ENCODE measurements around the gene GPR17. TPM values are rescaled to one million over a fixed set of nuclear protein-coding genes. Genes with fewer than 3 reads are reported as not detected.
A peak's percentile ranks its signal among the peaks of the same experiment; 100 is the strongest.

GPR17 gene
- total and polyA plus RNA-seq, 2 donors (not counting 1 experiment from before 2014, with no cell fraction given), result not detected

DNA sequence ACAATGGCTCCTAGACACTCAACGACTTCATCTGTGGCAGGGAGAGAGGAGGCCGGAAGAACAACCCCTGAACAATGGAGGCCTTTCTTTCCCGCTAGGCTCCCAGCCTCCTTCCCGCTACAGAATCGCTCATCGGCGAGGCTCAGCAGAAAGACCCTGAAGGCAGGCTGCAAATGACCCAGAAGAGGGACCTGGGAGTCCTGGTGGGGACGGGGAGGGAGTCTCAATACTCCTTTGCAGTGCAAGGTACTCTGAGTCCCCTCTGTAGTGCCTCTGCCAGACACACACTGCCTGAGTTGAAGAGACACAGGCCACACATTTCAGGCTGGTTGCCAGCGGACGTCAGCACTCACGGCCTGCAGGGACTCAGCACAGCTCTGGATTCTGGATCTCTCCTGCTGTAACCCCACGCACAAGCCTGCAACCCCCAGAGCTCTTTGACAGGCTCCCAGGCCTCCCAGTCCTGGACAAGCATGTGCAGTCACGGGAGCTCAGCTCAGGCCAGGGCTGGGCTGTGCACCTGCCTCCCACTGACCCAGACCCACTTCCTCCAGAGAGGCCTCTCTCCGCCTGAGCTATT, 6.1 kb downstream of the GPR17 start:
- no peak overlapping the region for H3K9ac ChIP-seq (ENCODE audit: insufficient read depth, low read length)
- no peak overlapping the region for H3K4me2 ChIP-seq (ENCODE audit: extremely low read depth, insufficient read depth, low read length)
- H3K27me3 ChIP-seq (ENCODE audit: control insufficient read depth, insufficient read depth, low read length), result no peaks in the 10 kb centered on the region
- DNase-seq (ENCODE audit: low read depth in 2 of 2), result no peak
- H2AFZ ChIP-seq (ENCODE audit: low read length), result no peak overlapping the region
- H3K79me2 ChIP-seq (ENCODE audit: control insufficient read depth, insufficient read depth, low read length), result no peaks in the 10 kb centered on the region
- H4K20me1 ChIP-seq (ENCODE audit: control insufficient read depth, extremely low read depth, insufficient read depth, low read length), result no peaks in the 10 kb centered on the region
- no peak overlapping the region for H3K27ac ChIP-seq (ENCODE audit: insufficient read depth, low read length)
- no peaks in the 10 kb centered on the region for H3K9me3 ChIP-seq (ENCODE audit: control insufficient read depth, insufficient read depth, low read depth, low read length)
- H3K36me3 ChIP-seq (ENCODE audit: control insufficient read depth, insufficient read depth, low read length), result no peaks in the 10 kb centered on the region
- H3K4me1 ChIP-seq (ENCODE audit: control insufficient read depth, extremely low read depth, insufficient read depth, low read length), result peaks cover 3% of the 10 kb centered on the region
- H3K4me3 ChIP-seq (replicated peaks in 1 of 4; ENCODE audit: control extremely low read depth in 1 of 4, insufficient read depth in 1 of 4, low read depth in 3 of 4, low read length in 4 of 4), result no peak overlapping the region
- TF ChIP-seq EZH2 (IDR thresholded peaks at IDR 0.05; ENCODE audit: low read length, missing control alignments), result no peak
- TF ChIP-seq, protein P1, sequence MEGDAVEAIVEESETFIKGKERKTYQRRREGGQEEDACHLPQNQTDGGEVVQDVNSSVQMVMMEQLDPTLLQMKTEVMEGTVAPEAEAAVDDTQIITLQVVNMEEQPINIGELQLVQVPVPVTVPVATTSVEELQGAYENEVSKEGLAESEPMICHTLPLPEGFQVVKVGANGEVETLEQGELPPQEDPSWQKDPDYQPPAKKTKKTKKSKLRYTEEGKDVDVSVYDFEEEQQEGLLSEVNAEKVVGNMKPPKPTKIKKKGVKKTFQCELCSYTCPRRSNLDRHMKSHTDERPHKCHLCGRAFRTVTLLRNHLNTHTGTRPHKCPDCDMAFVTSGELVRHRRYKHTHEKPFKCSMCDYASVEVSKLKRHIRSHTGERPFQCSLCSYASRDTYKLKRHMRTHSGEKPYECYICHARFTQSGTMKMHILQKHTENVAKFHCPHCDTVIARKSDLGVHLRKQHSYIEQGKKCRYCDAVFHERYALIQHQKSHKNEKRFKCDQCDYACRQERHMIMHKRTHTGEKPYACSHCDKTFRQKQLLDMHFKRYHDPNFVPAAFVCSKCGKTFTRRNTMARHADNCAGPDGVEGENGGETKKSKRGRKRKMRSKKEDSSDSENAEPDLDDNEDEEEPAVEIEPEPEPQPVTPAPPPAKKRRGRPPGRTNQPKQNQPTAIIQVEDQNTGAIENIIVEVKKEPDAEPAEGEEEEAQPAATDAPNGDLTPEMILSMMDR (conservative IDR thresholded peaks at IDR 0.05 in 1 of 2, IDR thresholded peaks at IDR 0.05 in 1 of 2; ENCODE audit: low read depth in 1 of 2, low read length in 2 of 2), result no peak

DNA sequence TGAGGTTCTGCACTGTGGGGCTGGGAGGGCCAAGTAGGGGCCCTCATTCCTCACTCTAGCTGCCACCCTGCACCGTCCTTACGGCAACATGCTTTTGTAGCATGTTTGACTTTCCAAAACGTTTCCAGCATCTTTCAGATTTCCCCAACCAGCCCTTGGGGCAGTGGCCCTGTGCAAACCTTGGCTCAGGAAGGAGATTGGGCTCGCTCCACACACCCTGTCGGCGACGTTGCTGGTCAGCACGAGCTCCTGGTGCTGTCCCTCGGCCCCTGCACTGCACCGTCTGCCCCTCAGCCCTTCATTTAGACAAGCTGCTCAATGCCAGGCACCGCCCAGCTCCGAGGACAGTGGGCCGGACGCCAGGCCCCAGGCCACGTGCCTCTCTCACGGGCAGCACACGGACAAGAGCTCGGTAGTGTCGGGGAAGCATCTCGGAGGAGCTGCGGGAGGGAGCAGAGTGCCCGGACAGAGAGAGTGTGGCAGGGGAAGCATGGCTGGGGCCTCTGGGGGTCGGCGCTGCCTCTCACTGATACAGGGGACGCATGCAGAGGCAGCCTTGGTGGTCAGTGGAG, 6.9 kb downstream of the GPR17 start:
- TF ChIP-seq, protein P1 (conservative IDR thresholded peaks at IDR 0.05 in 1 of 2, IDR thresholded peaks at IDR 0.05 in 1 of 2; ENCODE audit: low read depth in 1 of 2, low read length in 2 of 2), result no peak
- TF ChIP-seq EZH2 (IDR thresholded peaks at IDR 0.05; ENCODE audit: low read length, missing control alignments), result no peak
- no peaks in the 10 kb centered on the region for H3K79me2 ChIP-seq (ENCODE audit: control insufficient read depth, insufficient read depth, low read length)

DNA sequence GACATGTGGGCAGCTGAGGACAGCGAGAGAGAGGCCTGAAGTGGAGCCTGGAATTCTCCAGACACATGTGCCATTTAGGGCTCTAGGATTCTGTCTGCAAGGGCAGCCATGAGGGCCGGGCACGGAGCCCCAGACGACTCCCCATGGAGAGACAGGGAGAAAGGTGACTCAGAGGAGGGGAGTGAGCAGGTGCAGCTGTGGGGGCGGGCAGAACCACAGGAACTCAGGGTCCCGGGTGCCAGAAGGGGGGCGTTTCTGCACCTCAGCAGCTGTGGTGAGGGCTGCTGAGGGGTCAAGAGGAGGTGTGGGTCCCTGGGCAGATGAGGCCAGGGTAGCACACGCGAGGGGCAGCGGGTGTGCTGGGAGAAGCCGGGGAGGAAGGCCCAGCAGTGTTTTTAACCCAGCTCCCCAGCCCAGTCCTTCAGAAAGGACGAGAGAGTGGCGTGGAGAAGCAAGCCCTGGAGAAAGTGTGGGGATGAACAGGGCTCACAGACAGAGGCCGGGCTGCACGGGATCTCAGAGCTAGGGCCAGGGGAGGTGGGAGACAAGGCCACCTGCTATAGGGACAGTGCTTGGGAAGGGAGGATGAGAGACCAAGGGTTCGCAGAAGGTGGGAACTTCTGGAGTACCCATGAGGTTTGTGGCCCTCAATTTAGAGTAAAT, 7.6 kb downstream of the GPR17 start:
- no peaks in the 10 kb centered on the region for H4K20me1 ChIP-seq (ENCODE audit: control insufficient read depth, extremely low read depth, insufficient read depth, low read length)
- no peak overlapping the region for H2AFZ ChIP-seq (ENCODE audit: low read length)
- H3K79me2 ChIP-seq (ENCODE audit: control insufficient read depth, insufficient read depth, low read length), result no peaks in the 10 kb centered on the region
- no peaks in the 10 kb centered on the region for H3K9me3 ChIP-seq (ENCODE audit: control insufficient read depth, insufficient read depth, low read depth, low read length)
- H3K36me3 ChIP-seq (ENCODE audit: control insufficient read depth, insufficient read depth, low read length), result no peaks in the 10 kb centered on the region
- H3K27ac ChIP-seq (ENCODE audit: insufficient read depth, low read length), result no peak overlapping the region
- no peak overlapping the region for H3K4me3 ChIP-seq (replicated peaks in 1 of 4; ENCODE audit: control extremely low read depth in 1 of 4, insufficient read depth in 1 of 4, low read depth in 3 of 4, low read length in 4 of 4)
- DNase-seq (ENCODE audit: low read depth in 2 of 2), result peak in 1 of 2 donors; percentile 26
- TF ChIP-seq EZH2 (IDR thresholded peaks at IDR 0.05; ENCODE audit: low read length, missing control alignments), result no peak
- TF ChIP-seq, protein P1 (conservative IDR thresholded peaks at IDR 0.05 in 1 of 2, IDR thresholded peaks at IDR 0.05 in 1 of 2; ENCODE audit: low read depth in 1 of 2, low read length in 2 of 2), result no peak
- peaks cover 2% of the 10 kb centered on the region for H3K4me1 ChIP-seq (ENCODE audit: control insufficient read depth, extremely low read depth, insufficient read depth, low read length)
- H3K9ac ChIP-seq (ENCODE audit: insufficient read depth, low read length), result no peak overlapping the region
- no peaks in the 10 kb centered on the region for H3K27me3 ChIP-seq (ENCODE audit: control insufficient read depth, insufficient read depth, low read length)
- H3K4me2 ChIP-seq (ENCODE audit: extremely low read depth, insufficient read depth, low read length), result no peak overlapping the region

More for the DNA sequence above, 6.9 kb downstream of the GPR17 start:
- Histone ChIP-seq H4K20me1 (ENCODE audit: control insufficient read depth, extremely low read depth, insufficient read depth, low read length) (no peaks in the 10 kb centered on the region), H3K4me3 (replicated peaks in 1 of 4; ENCODE audit: control extremely low read depth in 1 of 4, insufficient read depth in 1 of 4, low read depth in 3 of 4, low read length in 4 of 4) (no peak overlapping the region), H3K4me1 (ENCODE audit: control insufficient read depth, extremely low read depth, insufficient read depth, low read length) (peaks cover 2% of the 10 kb centered on the region), H3K9ac (ENCODE audit: insufficient read depth, low read length) (no peak overlapping the region), H3K9me3 (ENCODE audit: control insufficient read depth, insufficient read depth, low read depth, low read length) (no peaks in the 10 kb centered on the region), H2AFZ (ENCODE audit: low read length) (no peak overlapping the region), H3K4me2 (ENCODE audit: extremely low read depth, insufficient read depth, low read length) (no peak overlapping the region), H3K36me3 (ENCODE audit: control insufficient read depth, insufficient read depth, low read length) (no peaks in the 10 kb centered on the region), H3K27me3 (ENCODE audit: control insufficient read depth, insufficient read depth, low read length) (no peaks in the 10 kb centered on the region), H3K27ac (ENCODE audit: insufficient read depth, low read length) (no peak overlapping the region)
- no peak for DNase-seq (ENCODE audit: low read depth in 2 of 2)
